Measurements from ENCODE around the gene PDE2A.

Gene PDE2A

DNA sequence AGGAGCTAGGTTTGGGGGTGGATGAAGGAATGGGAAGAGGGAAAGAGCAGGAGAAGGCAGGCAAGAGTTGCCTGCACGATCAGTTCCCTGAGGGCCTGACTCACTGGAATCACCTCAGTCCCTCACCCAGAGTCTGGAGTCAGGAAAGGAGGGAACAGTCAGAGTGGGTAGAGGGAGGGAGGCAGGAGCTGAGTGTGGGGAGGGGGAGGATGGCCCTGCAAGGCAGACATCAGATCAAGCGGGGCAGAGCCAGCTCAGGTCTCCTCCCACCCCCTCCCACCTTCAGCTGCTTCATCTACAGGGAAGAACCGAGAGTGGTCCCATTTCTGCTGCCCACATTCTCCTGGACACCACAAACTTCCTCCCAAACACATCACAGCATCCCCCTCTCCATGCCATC is 58.9 kb downstream of the PDE2A start:
- DNase-seq (ENCODE audit: low read depth in 3 of 3) = no peak

DNA sequence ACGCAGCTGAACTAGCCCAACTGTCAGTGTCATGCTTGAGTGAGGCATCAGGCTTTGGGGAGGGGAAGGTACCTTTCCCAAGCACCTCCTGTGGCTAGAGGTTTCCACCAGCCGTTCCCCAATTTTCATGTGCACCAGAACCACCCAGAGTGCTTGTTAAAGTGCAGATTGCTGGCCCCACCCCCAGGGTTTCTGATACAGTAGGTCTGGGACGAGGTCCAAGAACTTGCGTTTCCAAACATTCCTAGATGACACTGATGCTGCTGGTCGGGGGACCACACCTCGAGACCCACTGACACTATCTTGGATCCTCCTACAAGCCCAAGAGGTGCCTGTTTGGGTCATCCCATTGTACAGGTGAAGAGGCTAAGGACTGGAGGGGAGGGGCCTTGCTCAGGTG is 59.8 kb downstream of the PDE2A start:
- no peak for DNase-seq (ENCODE audit: low read depth in 3 of 3)

DNA sequence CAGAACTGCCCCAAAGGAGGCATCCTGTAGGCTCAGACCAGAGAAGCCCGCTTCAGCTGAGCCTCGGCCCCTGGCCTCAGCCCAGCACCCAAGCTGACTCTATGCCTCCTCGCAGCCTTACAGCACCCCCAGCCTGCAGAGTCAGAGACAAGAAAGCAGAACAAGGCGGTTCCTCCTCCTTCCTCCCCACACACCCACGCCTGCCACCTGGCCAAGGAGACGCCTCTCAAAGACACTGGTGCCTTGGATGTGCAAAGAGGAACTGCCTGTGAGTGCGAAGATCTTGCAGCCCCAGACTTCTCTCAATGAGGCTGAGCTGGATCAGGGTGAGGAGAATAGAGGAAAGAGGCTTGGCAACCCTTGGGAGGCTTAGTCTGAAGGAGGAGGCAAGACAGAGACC is 60.2 kb downstream of the PDE2A start:
- DNase-seq (ENCODE audit: low read depth in 3 of 3) = no peak

DNA sequence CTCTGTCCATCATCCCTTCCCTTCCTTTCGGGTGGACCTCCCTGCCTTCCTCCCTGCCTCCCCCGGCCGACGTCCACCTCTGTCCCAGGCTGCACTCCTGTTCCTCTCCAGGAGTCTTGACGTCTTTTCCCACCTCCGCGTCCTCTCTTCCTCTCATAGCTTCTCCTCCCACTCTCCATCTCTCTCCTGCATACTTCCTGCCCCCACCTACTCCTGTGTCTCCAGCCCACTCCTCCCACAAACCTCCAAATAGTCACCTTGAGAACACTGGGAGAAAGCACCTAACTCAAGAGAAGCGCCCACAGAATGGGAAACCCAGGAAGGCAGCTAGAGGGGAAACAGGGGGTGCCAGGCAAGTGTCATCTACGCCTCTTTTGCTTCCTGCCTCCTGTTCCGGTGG is 60.8 kb downstream of the PDE2A start:
- no peak for DNase-seq (ENCODE audit: low read depth in 3 of 3)

DNA sequence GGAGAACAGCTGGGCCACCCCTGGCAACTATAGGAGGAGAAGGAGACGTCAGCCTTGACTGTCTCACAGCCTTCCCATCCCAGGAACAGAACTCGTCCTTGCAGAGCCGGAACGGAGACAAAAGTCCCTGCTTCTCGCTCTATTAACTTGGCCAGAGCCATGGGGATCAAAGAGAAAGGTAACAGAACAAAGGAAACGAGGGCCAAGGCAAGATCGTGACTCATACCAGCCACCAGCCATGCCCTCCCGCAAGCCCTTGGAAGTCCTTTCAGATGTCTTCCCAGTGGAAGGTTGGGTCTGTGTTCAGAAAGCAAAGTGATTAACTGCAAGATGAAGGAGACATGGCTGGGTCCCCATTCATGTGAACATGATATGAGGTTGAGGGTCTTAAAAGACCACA is 64.7 kb downstream of the PDE2A start:
- DNase-seq (ENCODE audit: low read depth in 3 of 3) = no peak

DNA sequence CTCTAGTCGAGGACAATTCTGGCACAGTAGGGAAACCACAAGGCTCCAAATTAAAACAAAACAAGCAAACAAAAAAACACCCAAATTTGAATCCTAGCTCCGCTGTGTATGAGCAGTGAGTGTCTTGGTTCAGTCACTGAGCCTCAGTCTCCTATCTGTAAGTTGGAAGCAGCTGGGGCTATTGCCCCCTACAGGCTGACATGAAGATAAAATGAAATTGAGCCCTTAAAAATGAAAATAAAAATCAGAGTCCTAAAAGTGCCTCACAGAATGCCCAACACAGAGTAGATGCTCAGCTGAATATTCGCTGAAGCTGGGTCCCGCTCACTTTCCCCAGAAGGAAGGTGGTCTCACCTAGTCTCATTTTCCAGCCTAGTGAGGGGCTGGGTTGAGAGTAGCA is 65.2 kb downstream of the PDE2A start:
- no peak for DNase-seq (ENCODE audit: low read depth in 3 of 3)

DNA sequence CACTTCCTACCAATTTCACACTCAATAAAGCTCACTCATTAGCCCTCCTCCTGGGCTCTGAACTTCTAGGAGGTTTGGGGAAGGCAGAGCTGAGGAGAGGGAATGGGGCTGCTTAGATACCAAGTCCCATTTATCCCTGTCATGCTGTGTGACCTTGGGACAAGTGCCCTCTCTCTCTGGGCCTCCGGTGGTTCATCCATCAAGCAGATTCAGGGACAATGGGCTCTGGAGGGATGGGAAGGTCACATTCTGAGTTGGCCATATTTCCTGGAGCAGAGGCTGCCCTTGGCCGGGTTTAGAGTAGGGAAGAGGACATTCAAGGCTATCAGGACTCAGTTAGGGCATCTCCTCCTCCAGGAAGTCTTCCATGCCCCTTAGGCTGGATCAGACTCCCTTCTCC is 66.7 kb downstream of the PDE2A start:
- DNase-seq (ENCODE audit: low read depth in 3 of 3) = no peak

DNA sequence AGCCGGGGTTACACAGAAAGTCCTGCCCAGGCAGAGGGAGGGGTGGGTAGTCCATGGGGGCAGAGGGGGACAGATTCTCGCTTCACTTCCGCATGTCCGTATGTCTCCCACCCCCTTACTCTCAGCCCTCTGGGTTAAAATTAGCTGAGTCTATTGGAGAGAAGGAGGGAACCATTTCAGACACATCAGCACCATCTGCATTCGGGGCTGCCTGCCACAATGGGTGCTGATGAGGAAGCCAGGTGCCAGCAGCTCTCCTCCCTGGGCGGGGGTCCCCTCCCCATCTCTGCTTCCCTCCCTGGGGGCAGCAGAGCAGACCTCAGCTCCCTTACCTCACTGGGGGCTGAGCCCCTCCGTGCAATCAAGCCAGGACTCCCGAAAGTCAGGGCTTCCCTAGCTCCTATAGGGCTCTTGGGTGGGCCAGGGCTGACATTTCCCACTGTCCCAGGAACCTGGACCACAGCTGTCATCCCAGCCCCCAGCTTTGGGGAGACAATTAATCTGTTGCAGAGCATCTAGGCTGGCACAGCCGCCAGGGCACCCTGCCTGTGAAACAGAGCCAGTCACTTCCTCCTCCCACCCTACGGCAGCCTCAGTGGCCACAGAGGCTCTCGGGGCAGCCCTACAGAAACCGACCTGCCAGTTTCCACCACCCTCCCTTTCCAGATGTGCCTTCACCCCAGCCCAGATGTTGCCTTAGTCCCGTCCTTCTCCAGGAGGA is 67.3 kb downstream of the PDE2A start:
- DNase-seq (ENCODE audit: low read depth in 3 of 3) = no peak

DNA sequence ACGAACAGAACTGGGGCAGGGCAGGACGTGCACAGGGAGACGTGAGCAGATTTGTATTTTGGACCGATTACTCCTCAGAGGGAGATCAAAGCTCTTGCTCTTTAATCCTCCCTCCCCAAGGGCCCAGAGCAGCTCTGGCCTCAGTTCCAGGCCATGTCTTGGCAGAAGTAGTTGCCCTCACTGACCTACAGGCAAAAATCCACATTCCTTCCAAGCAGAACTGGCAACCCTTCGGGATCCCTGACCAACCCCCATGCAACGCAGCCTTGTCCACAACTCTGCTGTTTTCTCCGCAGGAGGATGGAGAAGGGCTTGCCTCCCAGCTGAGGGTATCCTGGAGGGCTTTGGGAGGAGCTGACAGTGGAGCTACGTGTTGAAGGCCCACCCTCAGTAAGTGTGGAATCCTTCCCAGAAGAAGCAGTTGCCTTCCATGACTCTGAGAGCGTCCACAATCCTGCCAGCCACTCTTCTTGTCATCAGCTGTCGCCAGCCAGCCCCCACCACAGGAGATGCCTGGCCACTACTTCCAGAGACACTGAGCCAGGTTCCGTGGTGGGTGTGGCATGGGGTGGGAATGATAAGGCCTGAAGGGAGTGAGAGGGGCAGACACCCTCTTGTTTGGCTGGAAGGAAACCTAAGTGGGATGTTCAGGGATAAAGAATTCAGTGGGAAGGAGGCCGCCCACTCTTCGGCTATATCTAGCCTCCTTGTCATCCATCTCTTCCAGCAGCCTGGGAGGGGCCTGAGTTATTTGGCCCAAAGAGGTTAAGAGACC is 68.1 kb downstream of the PDE2A start:
- DNase-seq (ENCODE audit: low read depth in 3 of 3) = no peak

DNA sequence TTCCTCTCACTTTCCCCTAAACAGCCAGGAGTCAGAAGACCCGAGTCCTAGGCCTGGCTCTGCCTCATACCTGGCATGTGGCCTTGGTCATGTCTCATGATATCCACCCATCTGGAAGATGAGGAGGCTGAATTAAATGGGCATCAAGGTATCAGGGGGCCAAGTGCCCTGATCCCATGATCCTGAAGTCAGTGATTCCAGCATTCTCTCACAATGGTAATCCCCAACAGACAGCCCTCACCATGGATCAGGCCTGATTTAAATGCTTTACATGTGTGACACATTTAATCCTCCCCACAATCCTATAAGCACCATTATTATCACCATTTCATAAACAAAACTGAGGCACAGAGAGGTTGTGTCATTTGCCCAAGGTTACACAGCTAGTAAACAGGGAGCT is 70.0 kb downstream of the PDE2A start:
- no peak for DNase-seq (ENCODE audit: low read depth in 3 of 3)

DNA sequence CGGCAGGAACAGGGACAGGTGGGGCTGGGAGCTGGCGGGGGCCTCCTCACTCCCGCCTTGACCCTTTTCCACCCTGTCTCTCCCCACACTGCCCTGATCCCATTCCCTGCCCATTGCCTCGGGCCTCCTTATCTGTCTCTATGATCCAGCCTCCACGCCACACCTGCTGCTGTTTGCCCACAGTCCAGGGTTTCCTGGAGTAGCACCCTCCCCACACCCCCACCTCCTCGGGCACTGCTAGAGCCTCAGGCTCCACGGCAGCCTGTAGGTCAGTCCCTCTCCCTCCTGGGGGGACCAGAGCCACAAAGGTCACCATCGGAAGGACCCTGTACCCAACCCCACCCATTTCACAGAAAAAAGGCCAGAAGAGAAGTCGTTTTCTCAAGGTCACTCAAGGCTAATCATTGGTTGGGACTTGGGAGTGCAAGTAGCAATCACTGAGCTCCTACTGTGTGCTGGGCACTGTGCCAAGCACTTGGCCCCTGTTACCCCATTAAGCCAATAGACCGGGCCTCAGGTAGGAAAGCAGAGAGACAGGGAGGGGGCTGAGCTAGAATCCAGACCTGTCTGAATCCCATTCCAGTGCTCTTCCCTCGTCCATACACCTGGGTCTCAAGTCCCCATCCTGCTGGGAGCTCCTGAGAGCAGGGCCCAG is 71.8 kb downstream of the PDE2A start:
- no peak for DNase-seq (ENCODE audit: low read depth in 3 of 3)

DNA sequence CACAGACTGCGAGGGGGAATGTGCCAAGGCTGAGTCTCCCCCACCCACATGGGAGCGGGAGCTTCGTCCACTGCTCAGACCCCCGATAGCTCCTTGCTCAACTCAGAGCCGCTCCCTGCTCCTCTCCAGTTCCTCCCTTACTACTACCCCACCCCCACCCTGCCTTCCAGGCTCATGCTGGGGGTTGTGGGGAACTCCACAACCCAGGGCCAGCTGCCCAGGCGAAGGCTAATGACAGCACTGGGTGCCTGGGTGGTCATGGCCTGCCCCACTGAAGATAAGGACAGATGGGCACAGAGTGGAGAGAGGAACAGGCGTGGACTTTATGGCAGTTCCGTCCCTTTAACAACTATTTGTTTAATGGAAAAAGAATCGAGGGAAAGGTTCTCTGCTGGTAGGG is 73.7 kb downstream of the PDE2A start:
- no peak for DNase-seq (ENCODE audit: low read depth in 3 of 3)

DNA sequence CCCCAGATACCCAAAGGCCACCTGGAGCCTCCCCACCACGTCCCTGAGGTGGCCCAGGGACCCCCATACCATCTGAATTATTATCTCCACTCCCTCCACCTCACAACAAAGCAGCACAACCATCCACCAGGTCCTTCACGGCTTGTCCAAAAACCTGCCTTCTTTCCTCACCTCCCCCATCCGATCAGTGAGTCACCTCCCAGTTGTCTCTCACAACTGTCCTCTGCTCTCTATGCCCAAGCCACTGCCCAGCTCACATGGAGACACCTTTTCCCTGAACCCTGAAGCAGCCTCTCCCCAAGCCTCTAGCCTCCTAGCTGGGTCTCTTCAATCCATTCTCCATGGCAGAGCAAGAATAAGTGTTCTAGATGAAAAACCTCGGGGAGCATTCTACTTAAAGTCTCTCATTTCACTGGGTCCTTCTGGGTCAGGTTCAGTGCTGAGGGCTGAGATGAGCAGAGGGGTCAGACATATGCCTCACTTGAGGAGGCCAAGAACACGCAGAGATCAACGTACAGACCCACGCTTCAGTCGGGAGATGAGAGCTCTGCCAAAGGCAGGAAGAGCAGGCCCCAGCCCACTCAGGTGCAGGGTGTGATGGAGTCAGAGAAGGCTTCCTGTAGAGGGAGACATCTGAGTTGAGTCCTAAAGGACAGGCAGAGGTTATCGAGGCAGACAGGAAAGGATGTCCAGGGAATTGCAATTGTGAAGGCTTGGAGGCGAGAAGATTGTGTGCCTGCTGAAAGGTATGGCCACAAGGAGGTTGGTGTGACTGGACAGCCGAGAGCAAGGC is 74.7 kb downstream of the PDE2A start:
- DNase-seq (ENCODE audit: low read depth in 3 of 3) = no peak

DNA sequence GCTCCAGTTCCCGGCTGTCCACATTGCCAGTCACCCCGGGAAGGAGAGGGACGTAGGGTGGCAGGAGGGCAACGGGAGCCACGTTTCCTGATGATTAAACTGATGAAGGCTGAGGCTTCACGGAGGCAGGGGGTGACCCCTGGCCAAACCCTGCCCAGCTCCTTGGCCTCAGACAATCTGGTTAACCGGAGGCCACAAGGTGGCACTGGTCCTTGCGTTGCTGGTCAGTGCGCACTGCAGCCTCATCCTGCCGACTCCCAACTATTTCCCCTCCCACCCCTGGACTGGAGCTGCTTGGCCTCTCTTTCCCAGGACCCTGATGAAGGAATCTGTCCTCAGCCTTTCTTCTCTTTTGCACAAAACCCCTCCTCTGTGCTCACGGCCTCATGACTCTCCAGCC is 75.3 kb downstream of the PDE2A start:
- no peak for DNase-seq (ENCODE audit: low read depth in 3 of 3)

DNA sequence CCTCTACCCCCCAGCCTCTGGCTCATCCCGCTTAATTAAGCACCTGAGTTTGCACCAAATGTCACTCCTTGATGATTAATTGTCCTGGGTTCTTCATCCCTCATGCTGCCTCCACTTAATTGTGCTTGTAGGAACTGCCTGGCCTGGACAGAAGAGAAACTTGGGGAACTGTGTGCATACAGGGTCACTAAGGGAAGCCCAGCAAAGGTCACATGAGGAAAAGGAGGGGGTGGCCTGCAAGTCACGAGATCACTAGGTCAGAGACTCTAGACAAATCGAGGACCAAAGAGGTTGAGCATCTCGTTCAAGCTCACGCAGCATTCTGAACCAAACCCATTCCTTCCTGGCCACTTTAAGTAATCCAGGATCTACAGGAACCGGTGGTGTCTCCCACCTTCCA is 75.8 kb downstream of the PDE2A start:
- DNase-seq (ENCODE audit: low read depth in 3 of 3) = no peak

DNA sequence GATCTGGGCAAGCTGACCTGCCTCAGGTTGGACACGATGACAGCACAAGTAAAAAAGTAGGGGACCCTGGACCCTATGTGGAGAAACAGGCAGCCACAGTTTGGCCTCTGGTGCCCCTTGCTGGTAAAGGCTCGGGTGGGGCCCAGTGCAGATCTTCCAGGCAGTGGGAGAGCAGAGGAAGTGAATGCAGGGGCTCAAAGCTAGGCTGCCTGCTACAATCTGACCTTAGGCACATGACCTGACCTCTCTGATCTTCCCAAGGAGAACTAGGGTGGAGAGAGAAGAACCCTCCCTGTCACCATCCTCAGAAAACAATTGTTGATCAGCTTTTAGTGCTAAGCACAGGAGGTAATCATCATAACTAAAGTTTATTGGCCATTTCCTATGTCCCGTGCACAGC is 76.5 kb downstream of the PDE2A start:
- DNase-seq (ENCODE audit: low read depth in 3 of 3) = no peak

DNA sequence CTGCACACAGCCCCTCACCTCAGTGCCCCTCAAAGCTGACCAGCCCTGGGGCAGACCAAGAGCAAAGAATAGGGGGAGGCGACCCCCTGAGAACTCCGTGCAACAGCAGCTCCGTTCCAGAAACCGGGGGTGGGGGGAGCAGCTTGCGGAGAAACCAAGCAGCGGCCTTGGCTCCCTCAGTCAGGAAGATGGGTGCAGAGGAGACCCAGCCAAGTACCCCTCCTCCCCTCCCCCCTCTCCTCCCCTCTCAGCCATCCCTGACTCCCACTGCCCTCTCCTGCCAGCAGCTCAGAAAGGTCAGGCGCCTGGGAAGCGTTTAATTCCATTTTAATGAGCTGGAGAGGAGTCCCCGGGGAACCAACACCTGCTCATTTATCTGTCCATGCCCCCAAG is 78.9 kb downstream of the PDE2A start:
- no peak for DNase-seq (ENCODE audit: low read depth in 3 of 3)

DNA sequence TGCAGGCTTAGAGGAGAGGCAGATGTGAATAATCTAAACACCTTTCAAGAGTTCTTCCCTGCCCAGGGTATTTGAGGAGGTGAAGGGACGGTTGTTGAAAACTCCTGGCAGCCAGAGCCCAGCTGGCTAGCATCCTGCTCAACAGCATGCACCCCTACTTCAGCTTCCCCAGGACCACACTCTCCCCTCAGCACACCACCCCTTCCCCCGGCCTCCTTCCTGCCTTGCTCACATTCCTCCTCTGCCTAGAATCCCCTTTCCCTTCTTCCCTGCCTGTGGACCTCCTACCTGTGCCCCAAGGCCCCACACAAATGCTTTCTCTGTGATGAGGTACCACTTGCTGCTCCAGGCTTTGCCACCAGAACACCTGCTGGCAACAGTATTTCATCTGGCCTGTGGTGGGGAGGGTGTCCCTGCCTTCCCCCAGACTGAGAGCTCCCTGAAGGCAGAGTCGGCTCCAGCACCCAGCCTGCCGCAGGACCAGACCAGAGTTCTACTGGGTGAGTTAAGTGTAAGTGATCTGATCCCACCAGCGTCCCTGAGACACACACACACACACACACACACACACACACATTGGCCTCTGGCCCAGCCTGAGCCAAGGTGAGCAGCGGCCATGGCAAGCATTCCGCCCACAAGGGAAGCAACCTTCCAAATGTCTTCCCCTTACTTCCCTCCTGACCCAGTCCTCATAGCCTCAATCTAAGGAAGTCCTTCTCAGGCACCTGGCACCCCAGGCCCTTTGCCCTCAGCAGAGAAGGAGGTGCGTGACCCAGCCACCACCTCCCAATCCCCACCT is 79.5 kb downstream of the PDE2A start:
- no peak for DNase-seq (ENCODE audit: low read depth in 3 of 3)

DNA sequence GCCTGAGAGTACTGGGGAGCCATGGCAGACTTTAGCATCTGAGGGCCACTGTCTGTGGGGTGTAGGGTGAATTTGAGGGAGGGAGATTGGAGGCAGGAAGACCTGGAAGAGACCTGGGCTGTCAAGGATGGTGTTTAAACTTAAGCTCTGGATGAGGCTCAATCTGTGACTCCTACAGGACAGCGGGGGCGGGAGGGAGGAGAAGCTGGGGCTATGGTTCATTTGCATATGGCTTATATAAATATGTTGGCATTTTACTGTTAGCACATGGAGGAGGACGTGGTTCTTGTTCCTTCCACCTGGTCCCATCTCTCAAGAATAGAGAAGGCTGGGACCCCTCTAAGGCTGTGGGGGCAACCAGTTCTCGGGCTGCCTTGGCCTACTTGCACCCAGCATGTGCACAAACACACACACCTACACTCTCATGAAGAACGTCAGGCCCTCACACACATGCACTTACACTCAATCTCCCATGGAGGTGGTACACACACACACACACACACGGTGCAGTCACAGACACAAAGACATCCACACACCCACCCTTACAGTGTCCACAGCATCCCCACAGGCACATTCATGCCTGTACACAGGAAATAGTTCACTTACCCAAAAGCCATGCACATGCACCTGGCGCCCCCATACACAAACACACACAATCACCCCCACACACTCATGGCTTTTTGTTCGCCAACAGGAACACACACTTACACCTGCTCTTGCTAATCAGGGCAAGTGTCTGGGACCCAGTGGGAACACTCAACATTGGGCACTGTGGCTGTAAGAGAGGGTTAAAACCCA is 81.3 kb downstream of the PDE2A start:
- no peak for DNase-seq (ENCODE audit: low read depth in 3 of 3)

DNA sequence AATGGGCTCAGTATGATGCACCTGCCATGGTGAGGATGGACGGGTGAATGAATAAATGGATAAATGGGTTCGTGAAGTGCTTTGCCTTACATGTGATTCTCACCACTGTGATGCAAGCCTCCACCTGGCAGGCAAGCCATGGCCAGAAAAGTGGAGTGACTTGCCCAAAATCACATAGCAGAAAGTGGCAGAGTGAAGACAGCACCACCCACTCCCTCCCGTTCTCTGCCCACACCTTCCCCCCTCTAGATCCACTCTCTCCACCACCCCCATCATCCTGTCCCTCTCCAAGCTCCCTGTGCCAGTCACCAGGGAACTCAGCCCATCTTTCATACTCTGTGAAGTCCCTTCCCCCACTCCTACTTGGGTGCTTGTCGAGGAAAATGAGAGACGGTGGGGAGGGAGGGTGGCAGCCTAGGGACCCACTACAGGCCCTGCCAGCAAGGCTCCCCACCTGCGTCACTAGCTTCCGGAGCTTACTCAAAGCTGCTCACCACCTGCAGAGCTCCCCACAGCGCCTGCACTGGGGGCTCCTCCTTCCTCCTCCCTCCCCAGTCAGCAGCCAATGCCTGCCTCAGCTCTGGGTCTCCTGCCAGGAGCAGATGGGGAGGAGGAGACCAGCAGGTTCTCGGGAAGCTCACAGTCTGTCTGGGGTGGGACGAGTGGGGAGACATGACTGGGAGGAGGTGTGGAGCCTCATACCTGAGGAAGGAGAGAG is 82.3 kb downstream of the PDE2A start:
- peak in 2 of 3 experiments; percentile 5 to 23 for DNase-seq (ENCODE audit: low read depth in 3 of 3)

Data from stimulated activated CD4-positive, alpha-beta T cell treated with anti-CD3 and anti-CD28 coated beads, TNF-alpha, amount 100 ng/mL, for 4 hours (primary cell).